Gastrocnemius medialis (tissue), 4 donors: ENCODE data around the gene VEZT. TPM values are rescaled to one million over a fixed set of nuclear protein-coding genes. Genes with fewer than 3 reads are reported as not detected.

Experiments
- ATAC-seq, 2 donors: fragments of 150-250 bp; one replicate each; pipeline ENCODE4 v1.9.1; 2016
- DNase-seq, 2 donors: peaks; one replicate each; pipeline ENCODE4 v3.0.0-alpha.2; 2019
- H3K27ac ChIP-seq, 4 donors: fragments of 200-600 bp; sonication (generic); 1 replicate in 1 of 4; 2 replicates in 3 of 4; pipeline ENCODE4 v1.5.1; 2016 to 2018; ENCODE audit warnings: mild to moderate bottlenecking in 2 of 4, moderate library complexity in 1 of 4
- H3K27me3 ChIP-seq, 3 donors: fragments of 200-600 bp; sonication (generic) in 2 of 3; 1 replicate in 1 of 3; 2 replicates in 2 of 3; pipeline versions ENCODE4 v1.5.1 to v1.6.0; 2016 to 2019; ENCODE audit warnings: mild to moderate bottlenecking in 1 of 3, moderate library complexity in 1 of 3
- H3K36me3 ChIP-seq, 2 donors: fragments of 200-600 bp; sonication (generic) in 1 of 2; one replicate each; pipeline ENCODE4 v1.5.1; 2017 to 2018
- H3K4me1 ChIP-seq, 2 donors: fragments of 200-600 bp; sonication (generic) in 1 of 2; one replicate each; pipeline ENCODE4 v1.5.1; 2016 to 2017; ENCODE audit warnings: mild to moderate bottlenecking in 2 of 2
- H3K4me3 ChIP-seq, 4 donors: fragments of 200-600 bp; sonication (generic) in 3 of 4; 1 replicate in 1 of 4; 2 replicates in 3 of 4; pipeline ENCODE4 v1.5.1; 2016 to 2019; ENCODE audit warnings: mild to moderate bottlenecking in 2 of 4
- H3K9me3 ChIP-seq, 3 donors: fragments of 200-600 bp; sonication (generic) in 2 of 3; 1 replicate in 1 of 3; 2 replicates in 2 of 3; pipeline ENCODE4 v1.5.1; 2016 to 2019
- CTCF ChIP-seq, 5 experiments: fragments of 450-650 bp in 3 of 5; fragments of 200-600 bp in 2 of 5; sonication (generic) in 2 of 5; IDR thresholded peaks in 4 of 5; conservative IDR thresholded peaks in 1 of 5; 1 replicate in 4 of 5; 2 replicates in 1 of 5; pipeline ENCODE4 v1.5.1; 2016 to 2019; ENCODE audit warnings: antibody characterized with exemption in 5 of 5, mild to moderate bottlenecking in 3 of 5, moderate library complexity in 3 of 5
- POLR2A ChIP-seq, 2 donors: fragments of 450-650 bp; IDR thresholded peaks; one replicate each; pipeline ENCODE4 v1.6.1; 2017; ENCODE audit warnings: antibody characterized with exemption in 2 of 2, mild to moderate bottlenecking in 2 of 2, moderate library complexity in 2 of 2
- in situ Hi-C, 4 donors: fragments of 200-750 bp; cut with MboI; loops; one replicate each; pipeline versions ENCODE4 v1.15.0 to v1.8.0; 2017; ENCODE audit warnings: low sequenced_read_pairs in 4 of 4
- intact Hi-C: fragments of 100-400 bp; cut with DNase I; formaldehyde crosslinking; loops from one replicate; pipeline ENCODE4 v1.15.1; 2023; ENCODE audit warnings: low total_unique reads
- total RNA-seq, 4 donors: library from RNA; depleted of rRNA; stranded (reverse); fragments of >200 nt; gene quantifications; one replicate each; pipeline versions ENCODE4 v1.1.0 to v1.2.3, GENCODE V29; 2016

The VEZT gene
- total RNA-seq, 4 donors from 2014 or later: 100 to 131 (median 118) TPM

- in situ Hi-C loops: no loop called here
Measured at GRCh38 chr12:95177201-95177768, 40.3 kb upstream of the VEZT start.

GRCh38 chr12:95178136-95178535, 39.5 kb upstream of the VEZT start:
- intact Hi-C loops: no loop called here

More at GRCh38 chr12:95177201-95177768, 40.3 kb upstream of the VEZT start:
- H3K36me3 ChIP-seq: no peaks in the 10 kb centered on the region
- H3K27ac ChIP-seq: no peak overlapping the region
- TF ChIP-seq CTCF (IDR thresholded peaks at IDR 0.05 in 4 of 5, conservative IDR thresholded peaks at IDR 0.05 in 1 of 5) (no peak), POLR2A (IDR thresholded peaks at IDR 0.05) (no peak)
- no peak for DNase-seq
- intact Hi-C loops: no loop called here
- H3K4me3 ChIP-seq: no peak overlapping the region
- no peaks in the 10 kb centered on the region for H3K9me3 ChIP-seq
- peaks cover 9 to 10% of the 10 kb centered on the region in 2 donors for H3K4me1 ChIP-seq
- ATAC-seq: no peak
- no peaks in the 10 kb centered on the region for H3K27me3 ChIP-seq

GRCh38 chr12:95179011-95179410, 38.6 kb upstream of the VEZT start:
- H3K27me3 ChIP-seq: no peaks in the 10 kb centered on the region
- intact Hi-C loops: no loop called here
- TF ChIP-seq POLR2A (IDR thresholded peaks at IDR 0.05) (no peak), CTCF (IDR thresholded peaks at IDR 0.05 in 4 of 5, conservative IDR thresholded peaks at IDR 0.05 in 1 of 5) (no peak)
- no peak for DNase-seq
- no peaks in the 10 kb centered on the region for H3K36me3 ChIP-seq
- no peaks in the 10 kb centered on the region for H3K9me3 ChIP-seq
- no peak overlapping the region for H3K4me3 ChIP-seq
- H3K4me1 ChIP-seq: no peaks in the 10 kb centered on the region
- H3K27ac ChIP-seq: no peak overlapping the region
- in situ Hi-C loops: no loop called here
- ATAC-seq: no peak

More at GRCh38 chr12:95178136-95178535, 39.5 kb upstream of the VEZT start:
- ATAC-seq (no peak), DNase-seq (no peak)
- Histone ChIP-seq H3K27me3 (no peaks in the 10 kb centered on the region), H3K4me1 (peaks cover 8 to 9% of the 10 kb centered on the region in 2 donors), H3K9me3 (no peaks in the 10 kb centered on the region), H3K4me3 (no peak overlapping the region), H3K36me3 (no peaks in the 10 kb centered on the region), H3K27ac (no peak overlapping the region)
- TF ChIP-seq CTCF (IDR thresholded peaks at IDR 0.05 in 4 of 5, conservative IDR thresholded peaks at IDR 0.05 in 1 of 5): no peak
- TF ChIP-seq POLR2A (IDR thresholded peaks at IDR 0.05): no peak
- in situ Hi-C loops: no loop called here

- no peak for DNase-seq
- no peaks in the 10 kb centered on the region for H3K27me3 ChIP-seq
- no peaks in the 10 kb centered on the region for H3K36me3 ChIP-seq
- no peak overlapping the region for H3K27ac ChIP-seq
- H3K9me3 ChIP-seq: no peaks in the 10 kb centered on the region
- no peak for ATAC-seq
- intact Hi-C loops: no loop called here
- no peak overlapping the region for H3K4me3 ChIP-seq
- no peaks in the 10 kb centered on the region for H3K4me1 ChIP-seq
- TF ChIP-seq CTCF (IDR thresholded peaks at IDR 0.05 in 4 of 5, conservative IDR thresholded peaks at IDR 0.05 in 1 of 5): no peak
- no peak for TF ChIP-seq POLR2A (IDR thresholded peaks at IDR 0.05)
- in situ Hi-C loops: no loop called here
Measured at GRCh38 chr12:95181103-95181502, 36.5 kb upstream of the VEZT start.
